ENCODE results near the gene LCK.
"Not testable (repeated sequence)": the region's sequence is repeated elsewhere in the genome, so short reads cannot be mapped to it uniquely, and the experiment has no call there.

The LCK gene

DNA sequence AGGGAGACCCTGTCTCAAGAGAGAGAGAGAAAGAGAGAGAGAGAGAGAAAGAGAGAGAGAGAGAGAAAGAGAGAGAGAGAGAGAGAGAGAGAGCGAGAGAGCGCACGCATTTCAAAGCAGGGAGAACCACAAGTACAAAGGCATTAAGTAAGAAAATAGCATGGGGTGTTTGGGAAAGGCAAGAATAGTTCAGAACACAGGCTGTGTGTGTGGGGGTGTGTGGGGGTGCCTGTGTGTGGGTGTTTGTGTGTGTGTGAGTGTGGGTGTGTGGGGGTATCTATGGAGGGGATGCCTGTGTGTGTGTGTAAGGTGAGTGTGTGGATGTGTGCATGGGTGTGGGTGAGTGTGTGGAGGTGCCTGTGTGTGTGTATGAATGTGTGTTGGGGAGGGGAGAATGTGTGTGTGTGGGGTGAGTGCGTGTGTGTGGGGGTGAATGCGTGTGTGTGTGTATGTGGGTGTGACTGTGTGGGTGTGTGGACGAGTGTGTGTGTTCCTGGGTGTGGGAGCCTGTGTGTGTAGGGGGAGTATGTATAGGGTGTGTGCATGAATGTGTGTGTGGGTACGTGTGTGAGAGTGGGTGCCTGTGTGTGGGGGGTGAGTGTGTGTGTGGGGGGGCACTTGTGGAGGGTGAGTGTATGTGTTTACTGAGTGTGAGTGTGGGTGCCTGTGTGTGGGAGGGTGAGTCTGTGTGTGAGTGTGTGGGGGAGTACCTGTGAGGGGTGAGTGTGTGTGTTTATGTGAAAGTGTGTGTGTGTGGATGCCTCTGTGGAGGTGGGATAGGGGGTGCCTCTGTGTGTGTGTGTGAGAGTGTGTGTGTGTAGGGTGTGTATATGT lies 21.7 kb downstream of the LCK start:
- DNase-seq (ENCODE audit: extremely low read depth in 1 of 2, low read depth in 1 of 2), result no peak

DNA sequence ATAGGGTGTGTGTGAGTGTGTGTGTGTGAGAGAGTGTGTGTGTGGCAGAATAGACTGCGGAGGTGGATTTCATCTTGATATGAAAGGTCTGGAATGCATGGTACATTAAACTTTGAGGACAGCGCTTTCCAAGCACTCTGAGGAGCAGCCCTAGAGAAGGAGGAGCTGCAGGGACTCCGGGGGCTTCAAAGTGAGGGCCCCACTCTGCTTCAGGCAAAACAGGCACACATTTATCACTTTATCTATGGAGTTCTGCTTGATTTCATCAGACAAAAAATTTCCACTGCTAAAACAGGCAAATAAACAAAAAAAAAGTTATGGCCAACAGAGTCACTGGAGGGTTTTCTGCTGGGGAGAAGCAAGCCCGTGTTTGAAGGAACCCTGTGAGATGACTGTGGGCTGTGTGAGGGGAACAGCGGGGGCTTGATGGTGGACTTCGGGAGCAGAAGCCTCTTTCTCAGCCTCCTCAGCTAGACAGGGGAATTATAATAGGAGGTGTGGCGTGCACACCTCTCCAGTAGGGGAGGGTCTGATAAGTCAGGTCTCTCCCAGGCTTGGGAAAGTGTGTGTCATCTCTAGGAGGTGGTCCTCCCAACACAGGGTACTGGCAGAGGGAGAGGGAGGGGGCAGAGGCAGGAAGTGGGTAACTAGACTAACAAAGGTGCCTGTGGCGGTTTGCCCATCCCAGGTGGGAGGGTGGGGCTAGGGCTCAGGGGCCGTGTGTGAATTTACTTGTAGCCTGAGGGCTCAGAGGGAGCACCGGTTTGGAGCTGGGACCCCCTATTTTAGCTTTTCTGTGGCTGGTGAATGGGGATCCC lies 22.5 kb downstream of the LCK start:
- DNase-seq (ENCODE audit: extremely low read depth in 1 of 2, low read depth in 1 of 2), result peak; percentile 64 to 82

- no peak for DNase-seq (ENCODE audit: extremely low read depth in 1 of 2, low read depth in 1 of 2)
These were observed 23.7 kb downstream of the LCK start for GRCh38 chr1:32274646-32275340.

- DNase-seq (ENCODE audit: extremely low read depth in 1 of 2, low read depth in 1 of 2), result no peak
These were observed 24.4 kb downstream of the LCK start for GRCh38 chr1:32275424-32275823.

- no peak for DNase-seq (ENCODE audit: extremely low read depth in 1 of 2, low read depth in 1 of 2)
These were observed 25.1 kb downstream of the LCK start for GRCh38 chr1:32276032-32276782.

DNA sequence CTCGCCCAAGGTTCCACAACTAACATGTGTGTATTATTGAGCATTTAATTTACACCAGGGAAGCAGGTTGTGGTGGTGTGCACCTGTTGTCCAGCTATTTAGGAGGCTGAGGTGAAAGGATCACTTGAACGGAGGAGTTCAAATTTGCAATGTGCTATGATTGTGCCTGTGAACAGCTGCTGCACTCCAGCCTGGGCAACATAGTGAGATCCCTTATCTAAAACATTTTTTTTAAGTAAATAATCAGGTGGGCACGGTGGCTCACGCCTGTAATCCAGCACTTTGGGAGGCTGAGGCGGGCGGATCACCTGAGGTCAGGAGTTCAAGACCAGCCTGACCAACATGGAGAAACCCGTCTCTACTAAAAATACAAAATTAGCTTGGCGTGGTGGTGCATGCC lies 33.7 kb downstream of the LCK start:
- DNase-seq (ENCODE audit: extremely low read depth in 1 of 2, low read depth in 1 of 2), result not testable (repeated sequence)

- no peak for DNase-seq (ENCODE audit: extremely low read depth in 1 of 2, low read depth in 1 of 2)
These were observed 34.6 kb downstream of the LCK start for GRCh38 chr1:32285658-32286057.

- no peak for DNase-seq (ENCODE audit: extremely low read depth in 1 of 2, low read depth in 1 of 2)
These were observed 35.7 kb downstream of the LCK start for GRCh38 chr1:32286763-32287162.

DNA sequence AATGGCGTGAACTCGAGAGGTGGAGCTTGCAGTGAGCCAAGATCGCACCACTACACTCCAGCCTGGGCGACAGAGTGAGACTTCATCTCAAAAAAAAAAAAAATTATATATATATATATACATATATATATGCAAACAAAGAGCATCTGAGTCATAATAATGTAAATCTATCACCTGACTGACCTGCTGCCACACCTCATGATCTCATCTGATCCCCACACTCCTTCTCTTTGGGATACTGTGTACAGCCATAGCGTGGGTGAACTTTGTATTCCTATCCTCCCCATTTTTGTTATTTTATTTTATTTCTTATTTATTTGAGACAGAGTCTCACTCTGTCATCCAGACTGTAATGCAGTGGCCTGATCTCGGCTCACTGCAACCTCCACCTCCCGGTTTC lies 38.2 kb downstream of the LCK start:
- no peak for DNase-seq (ENCODE audit: extremely low read depth in 1 of 2, low read depth in 1 of 2)

DNA sequence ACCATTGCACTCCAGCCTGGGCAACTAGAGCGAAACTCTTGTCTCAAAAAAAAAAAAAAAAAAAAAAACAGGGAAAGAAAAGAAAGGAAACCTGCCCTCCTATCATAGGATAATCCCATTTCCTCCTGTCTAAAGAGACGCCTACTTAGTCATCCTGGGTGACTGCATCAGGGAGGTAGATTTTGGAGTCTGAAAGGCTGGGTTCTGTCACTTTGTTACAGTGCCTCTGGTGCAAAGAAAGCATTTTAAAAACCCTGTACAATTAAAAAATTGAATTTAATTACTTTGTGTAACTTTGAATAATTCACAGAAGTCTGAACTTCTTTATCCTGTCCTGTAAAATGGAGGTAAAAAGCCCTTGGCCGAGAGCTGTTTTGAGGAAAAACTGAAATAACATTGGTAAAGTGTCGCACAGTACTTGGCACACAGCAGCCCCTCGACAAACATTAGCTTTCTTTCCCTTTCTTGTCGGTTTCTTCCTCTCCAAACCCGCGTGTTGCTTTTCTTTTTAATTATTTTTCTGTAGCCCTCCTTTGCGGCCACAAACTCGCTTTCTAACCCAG lies 40.2 kb downstream of the LCK start:
- DNase-seq (ENCODE audit: extremely low read depth in 1 of 2, low read depth in 1 of 2), result no peak

DNA sequence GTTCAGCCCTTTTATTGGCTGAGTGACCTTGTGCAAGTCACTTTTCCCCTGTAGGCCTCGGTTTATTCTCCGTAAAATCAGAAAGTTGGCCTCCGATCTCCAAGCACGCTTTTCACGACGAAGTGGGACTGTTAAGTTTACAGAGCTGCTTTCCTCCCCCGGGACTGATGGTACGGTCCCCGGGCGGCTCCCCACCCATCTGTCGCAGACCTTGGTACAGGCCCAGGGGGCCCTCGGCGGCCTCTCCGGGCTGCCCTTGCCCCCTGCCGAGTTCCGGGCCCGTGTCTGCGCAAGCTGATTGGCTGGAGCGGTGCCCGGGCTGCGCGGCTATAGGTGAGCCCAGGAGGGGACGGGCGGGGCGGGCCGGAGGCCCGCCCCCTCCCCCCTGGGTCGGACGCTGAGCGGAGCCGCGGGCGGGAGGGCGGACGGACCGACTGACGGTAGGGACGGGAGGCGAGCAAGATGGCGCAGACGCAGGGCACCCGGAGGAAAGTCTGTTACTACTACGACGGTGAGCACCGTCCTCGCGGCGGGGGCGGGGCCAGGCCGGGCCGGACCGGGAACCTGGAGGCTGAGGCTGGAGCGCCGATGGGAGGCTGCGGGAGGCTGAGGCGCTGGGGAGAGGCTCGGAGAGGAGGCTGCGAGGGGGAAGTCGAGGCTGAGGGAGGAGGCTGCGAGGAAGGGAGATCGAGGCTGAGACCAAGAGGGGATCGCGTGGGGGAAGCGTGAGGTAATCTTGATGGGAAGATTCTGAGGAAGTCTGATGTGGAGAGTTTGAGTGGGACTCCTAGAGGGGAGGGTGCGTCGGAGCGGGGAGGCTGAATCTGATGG lies 40.9 kb downstream of the LCK start, which contains the start of gene HDAC1:
Gene HDAC1, plus strand, starts transcription at position 376 of the 831 bp plus-strand sequence. Its CDS starts 87 bp downstream, at position 463.
- peak; percentile 95 to 97 for DNase-seq (ENCODE audit: extremely low read depth in 1 of 2, low read depth in 1 of 2)

DNA sequence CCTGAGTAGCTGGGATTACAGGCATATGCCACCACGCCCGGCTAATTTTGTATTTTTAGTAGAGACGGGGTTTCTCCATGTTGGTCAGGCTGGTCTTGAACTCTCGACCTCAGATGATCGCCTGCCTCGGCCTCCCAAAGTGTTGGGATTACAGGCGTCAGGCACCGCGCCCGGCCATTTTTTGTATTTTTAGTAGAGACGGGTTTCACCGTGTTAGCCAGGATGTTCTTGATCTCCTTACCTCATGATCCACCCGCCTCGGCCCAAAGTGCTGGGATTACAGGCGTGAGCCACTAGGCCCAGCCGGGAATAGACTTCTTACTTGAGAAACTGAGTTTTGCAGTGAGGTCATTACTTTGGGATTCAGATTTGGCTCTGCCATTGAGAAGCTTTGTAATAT lies 47.1 kb downstream of the LCK start:
- not testable (repeated sequence) for DNase-seq (ENCODE audit: extremely low read depth in 1 of 2, low read depth in 1 of 2)

- no peak for DNase-seq (ENCODE audit: extremely low read depth in 1 of 2, low read depth in 1 of 2)
These were observed 48.3 kb downstream of the LCK start for GRCh38 chr1:32299327-32299726.

DNA sequence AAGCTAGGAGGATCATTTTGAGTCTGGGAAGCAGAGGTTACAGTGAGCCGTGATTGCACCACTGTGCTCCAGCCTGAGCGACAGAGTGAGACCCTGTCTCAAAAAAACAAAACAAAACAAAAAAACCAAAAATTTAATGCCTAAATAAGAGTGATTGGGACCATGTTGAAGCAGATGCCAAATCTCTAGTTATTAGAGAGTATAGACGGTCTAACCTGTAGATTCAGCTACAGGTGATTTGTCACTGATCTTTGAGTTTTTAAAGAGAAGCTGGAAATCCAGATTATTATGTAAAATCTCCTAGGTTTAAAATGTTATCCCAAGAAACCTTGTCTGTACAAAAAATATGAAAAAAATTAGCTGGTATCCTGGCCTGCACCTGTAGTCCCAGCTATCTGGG lies 52.3 kb downstream of the LCK start:
- DNase-seq (ENCODE audit: extremely low read depth in 1 of 2, low read depth in 1 of 2), result no peak

- no peak for DNase-seq (ENCODE audit: extremely low read depth in 1 of 2, low read depth in 1 of 2)
These were observed 53.0 kb downstream of the LCK start for GRCh38 chr1:32303997-32304622.

GRCh38 chr1:32305310-32305709 lies 54.2 kb downstream of the LCK start:
- no peak for DNase-seq (ENCODE audit: extremely low read depth in 1 of 2, low read depth in 1 of 2)

- DNase-seq (ENCODE audit: extremely low read depth in 1 of 2, low read depth in 1 of 2), result no peak
These were observed 56.3 kb downstream of the LCK start for GRCh38 chr1:32307324-32307723.

DNA sequence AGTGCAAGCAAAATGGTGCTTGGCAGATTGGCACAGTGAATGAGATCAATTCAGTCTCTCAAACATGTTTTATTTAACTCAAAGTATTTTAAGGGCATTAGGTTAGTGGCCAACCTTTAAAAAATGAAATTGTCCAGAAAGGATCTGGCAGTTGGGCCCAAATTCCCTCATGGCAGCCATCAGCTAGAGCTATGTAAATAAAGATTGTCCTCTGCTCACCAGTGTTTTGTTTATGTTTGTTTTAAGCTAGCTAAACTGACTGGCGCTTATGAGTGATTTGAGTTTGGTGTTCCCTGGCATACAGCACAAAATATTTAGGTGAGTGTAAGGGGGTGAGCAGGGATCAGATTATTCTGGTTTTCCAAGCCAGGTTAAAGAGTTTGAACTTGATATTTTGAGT lies 58.9 kb downstream of the LCK start:
- no peak for DNase-seq (ENCODE audit: extremely low read depth in 1 of 2, low read depth in 1 of 2)
